Measurements from ENCODE around the gene CX3CR1.
"Not testable (repeated sequence)": the region's sequence is repeated elsewhere in the genome, so short reads cannot be mapped to it uniquely, and the experiment has no call there.

Gene CX3CR1

DNA sequence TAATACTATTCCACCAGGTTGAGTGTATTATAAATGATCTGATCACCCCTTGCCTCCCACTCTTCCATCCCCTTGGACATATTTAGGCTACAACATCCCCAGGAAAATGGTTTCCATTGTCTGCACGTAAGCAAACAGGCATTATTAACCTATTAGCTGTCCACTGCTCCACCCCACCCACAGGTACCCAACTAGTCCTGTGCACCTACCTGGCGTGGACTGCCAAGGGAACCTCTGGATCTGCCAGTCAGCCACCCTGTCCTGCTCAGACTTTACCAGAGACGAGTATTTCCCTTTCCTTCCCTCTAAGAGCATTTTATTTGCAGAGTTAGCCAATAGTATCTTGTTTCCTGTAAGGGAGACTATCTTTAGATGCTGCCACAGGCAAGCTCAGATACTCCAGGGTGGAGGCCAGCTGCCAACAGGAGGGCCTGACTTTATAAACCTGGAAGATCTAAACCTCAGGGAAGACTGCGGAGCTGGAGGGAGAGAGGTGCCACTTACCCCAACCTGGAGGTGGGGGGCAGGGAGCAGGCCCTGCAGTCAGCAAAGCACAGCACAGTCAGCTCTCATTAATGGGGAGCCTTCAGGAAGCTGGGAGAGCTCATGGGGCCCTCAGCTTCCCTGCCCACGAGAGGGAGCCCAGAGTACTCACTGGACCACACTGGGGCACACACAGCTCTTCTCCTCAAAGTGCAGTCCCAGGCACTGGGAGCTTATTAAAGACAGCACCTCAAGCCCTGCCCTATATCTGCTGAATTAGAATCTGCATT is at the start of gene CX3CR1:
TSS of gene CX3CR1 (minus strand) at position 292 of the 773 bp plus-strand sequence. CDS start 13,527 bp downstream, outside the sequence.
- Histone ChIP-seq H3K4me3 (ENCODE audit: low read depth, low read length) (no peak within 1 kb of the TSS), H3K27ac (ENCODE audit: low read depth, low read length) (no peak within 1 kb of the TSS), H3K9ac (ENCODE audit: low read length) (no peak within 1 kb of the TSS), H3K9me3 (ENCODE audit: control insufficient read depth, insufficient read depth, low read depth, low read length) (no peaks in the 10 kb centered on the region), H3K36me3 (ENCODE audit: control insufficient read depth, insufficient read depth, low read length) (no peaks in the 10 kb centered on the region), H3K27me3 (ENCODE audit: control insufficient read depth, insufficient read depth, low read length) (no peaks in the 10 kb centered on the region), H3K4me1 (ENCODE audit: control insufficient read depth, insufficient read depth, low read length) (peaks cover 3% of the 10 kb centered on the region; the same call in 1 of the 2 replicates)

- Histone ChIP-seq H3K36me3 (ENCODE audit: control insufficient read depth, insufficient read depth, low read length) (no peaks in the 10 kb centered on the region), H3K9me3 (ENCODE audit: control insufficient read depth, insufficient read depth, low read depth, low read length) (no peaks in the 10 kb centered on the region), H3K4me3 (ENCODE audit: low read depth, low read length) (no peak within 1 kb of the TSS), H3K27me3 (ENCODE audit: control insufficient read depth, insufficient read depth, low read length) (no peaks in the 10 kb centered on the region), H3K9ac (ENCODE audit: low read length) (no peak within 1 kb of the TSS), H3K4me1 (ENCODE audit: control insufficient read depth, insufficient read depth, low read length) (peaks cover 6% of the 10 kb centered on the region; the same call in 1 of the 2 replicates), H3K27ac (ENCODE audit: low read depth, low read length) (no peak within 1 kb of the TSS)
Measured at GRCh38 chr3:39329493-39329892, 49.7 kb upstream of the CX3CR1 start, which contains the start of gene CCR8. Gene CCR8, plus strand, starts transcription at chr3:39329709. Its CDS starts 2,623 bp downstream, at chr3:39332332.

GRCh38 chr3:39327746-39328349 is 48.0 kb upstream of the CX3CR1 start:
- Histone ChIP-seq H3K27me3 (ENCODE audit: control insufficient read depth, insufficient read depth, low read length) (no peaks in the 10 kb centered on the region), H3K4me3 (ENCODE audit: low read depth, low read length) (no peak overlapping the region), H3K36me3 (ENCODE audit: control insufficient read depth, insufficient read depth, low read length) (no peaks in the 10 kb centered on the region), H3K9me3 (ENCODE audit: control insufficient read depth, insufficient read depth, low read depth, low read length) (no peaks in the 10 kb centered on the region), H3K27ac (ENCODE audit: low read depth, low read length) (no peak overlapping the region), H3K9ac (ENCODE audit: low read length) (no peak overlapping the region), H3K4me1 (ENCODE audit: control insufficient read depth, insufficient read depth, low read length) (peaks cover 8% of the 10 kb centered on the region)

- H3K9me3 ChIP-seq (ENCODE audit: control insufficient read depth, insufficient read depth, low read depth, low read length): no peaks in the 10 kb centered on the region
- H3K27ac ChIP-seq (ENCODE audit: low read depth, low read length): no peak overlapping the region
- H3K36me3 ChIP-seq (ENCODE audit: control insufficient read depth, insufficient read depth, low read length): no peaks in the 10 kb centered on the region
- no peak overlapping the region for H3K9ac ChIP-seq (ENCODE audit: low read length)
- H3K27me3 ChIP-seq (ENCODE audit: control insufficient read depth, insufficient read depth, low read length): no peaks in the 10 kb centered on the region
- peaks cover 8% of the 10 kb centered on the region for H3K4me1 ChIP-seq (ENCODE audit: control insufficient read depth, insufficient read depth, low read length)
- no peak overlapping the region for H3K4me3 ChIP-seq (ENCODE audit: low read depth, low read length)
Measured at GRCh38 chr3:39327053-39327745, 47.4 kb upstream of the CX3CR1 start.

- Histone ChIP-seq H3K36me3 (ENCODE audit: control insufficient read depth, insufficient read depth, low read length) (no peaks in the 10 kb centered on the region), H3K4me1 (ENCODE audit: control insufficient read depth, insufficient read depth, low read length) (peaks cover 3% of the 10 kb centered on the region; the same call in 1 of the 2 replicates), H3K9me3 (ENCODE audit: control insufficient read depth, insufficient read depth, low read depth, low read length) (no peaks in the 10 kb centered on the region), H3K27ac (ENCODE audit: low read depth, low read length) (no peak overlapping the region), H3K9ac (ENCODE audit: low read length) (no peak overlapping the region), H3K4me3 (ENCODE audit: low read depth, low read length) (no peak overlapping the region), H3K27me3 (ENCODE audit: control insufficient read depth, insufficient read depth, low read length) (no peaks in the 10 kb centered on the region)
Measured at GRCh38 chr3:39325236-39325635, 45.4 kb upstream of the CX3CR1 start.

DNA sequence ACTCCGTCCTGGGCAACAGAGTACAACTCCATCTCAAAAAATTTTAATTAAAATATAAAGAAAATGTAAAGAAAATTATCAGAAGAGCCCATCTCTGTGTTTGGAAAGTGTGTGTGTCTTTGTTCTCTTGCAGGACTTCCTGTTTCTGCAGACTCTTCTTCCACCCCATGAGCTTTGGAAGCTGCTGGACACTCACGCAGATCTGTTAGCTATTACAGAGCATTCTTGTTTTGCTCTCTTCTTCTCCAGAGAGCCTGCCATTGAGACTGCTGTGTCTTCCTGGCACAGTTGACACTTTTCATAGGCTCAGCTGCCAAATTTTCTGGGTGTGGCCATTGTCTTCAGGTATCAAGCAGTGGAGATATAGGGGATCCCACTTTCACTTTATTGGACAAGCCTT is 43.7 kb upstream of the CX3CR1 start:
- Histone ChIP-seq H3K4me3 (ENCODE audit: low read depth, low read length) (no peak overlapping the region), H3K27me3 (ENCODE audit: control insufficient read depth, insufficient read depth, low read length) (no peaks in the 10 kb centered on the region), H3K36me3 (ENCODE audit: control insufficient read depth, insufficient read depth, low read length) (no peaks in the 10 kb centered on the region), H3K27ac (ENCODE audit: low read depth, low read length) (no peak overlapping the region), H3K9ac (ENCODE audit: low read length) (no peak overlapping the region), H3K4me1 (ENCODE audit: control insufficient read depth, insufficient read depth, low read length) (peaks cover 3% of the 10 kb centered on the region; the same call in 1 of the 2 replicates), H3K9me3 (ENCODE audit: control insufficient read depth, insufficient read depth, low read depth, low read length) (no peaks in the 10 kb centered on the region)

- no peak overlapping the region for H3K27ac ChIP-seq (ENCODE audit: low read depth, low read length)
- H3K9ac ChIP-seq (ENCODE audit: low read length): no peak overlapping the region
- H3K27me3 ChIP-seq (ENCODE audit: control insufficient read depth, insufficient read depth, low read length): no peaks in the 10 kb centered on the region
- no peaks in the 10 kb centered on the region for H3K9me3 ChIP-seq (ENCODE audit: control insufficient read depth, insufficient read depth, low read depth, low read length)
- H3K4me1 ChIP-seq (ENCODE audit: control insufficient read depth, insufficient read depth, low read length): peaks cover 3% of the 10 kb centered on the region; the same call in 1 of the 2 replicates
- no peaks in the 10 kb centered on the region for H3K36me3 ChIP-seq (ENCODE audit: control insufficient read depth, insufficient read depth, low read length)
- no peak overlapping the region for H3K4me3 ChIP-seq (ENCODE audit: low read depth, low read length)
Measured at GRCh38 chr3:39322936-39323335, 43.1 kb upstream of the CX3CR1 start.

DNA sequence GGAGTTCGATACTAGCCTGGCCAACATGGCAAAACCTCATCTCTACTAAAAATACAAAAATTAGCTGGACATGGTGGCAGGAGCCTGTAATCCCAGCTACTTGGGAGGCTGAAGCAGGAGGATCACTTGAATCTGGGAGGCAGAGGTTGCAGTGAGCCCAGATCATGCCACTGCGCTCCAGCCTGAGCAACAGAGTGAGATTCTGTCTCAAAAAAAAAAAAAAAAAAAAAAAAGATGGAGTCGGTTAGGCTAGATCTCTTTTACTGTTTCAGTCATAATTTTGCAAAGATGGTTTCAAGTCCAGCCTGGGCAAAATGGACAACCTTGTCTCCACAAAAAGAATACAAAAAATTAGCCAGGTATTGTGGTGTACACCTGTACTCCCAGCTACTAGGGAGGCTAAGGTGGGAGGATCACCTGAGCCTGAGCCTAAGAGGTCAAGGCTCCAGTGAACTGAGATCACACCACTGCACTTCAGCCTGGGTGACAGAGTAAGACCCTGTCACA is 42.4 kb upstream of the CX3CR1 start:
- not testable (repeated sequence) for H3K36me3 ChIP-seq (ENCODE audit: control insufficient read depth, insufficient read depth, low read length); H3K9me3 ChIP-seq (ENCODE audit: control insufficient read depth, insufficient read depth, low read depth, low read length); H3K27ac ChIP-seq (ENCODE audit: low read depth, low read length); H3K4me3 ChIP-seq (ENCODE audit: low read depth, low read length); H3K27me3 ChIP-seq (ENCODE audit: control insufficient read depth, insufficient read depth, low read length); H3K9ac ChIP-seq (ENCODE audit: low read length); H3K4me1 ChIP-seq (ENCODE audit: control insufficient read depth, insufficient read depth, low read length)

- not testable (repeated sequence) for H3K36me3 ChIP-seq (ENCODE audit: control insufficient read depth, insufficient read depth, low read length); H3K9me3 ChIP-seq (ENCODE audit: control insufficient read depth, insufficient read depth, low read depth, low read length); H3K27ac ChIP-seq (ENCODE audit: low read depth, low read length); H3K4me3 ChIP-seq (ENCODE audit: low read depth, low read length); H3K27me3 ChIP-seq (ENCODE audit: control insufficient read depth, insufficient read depth, low read length); H3K9ac ChIP-seq (ENCODE audit: low read length); H3K4me1 ChIP-seq (ENCODE audit: control insufficient read depth, insufficient read depth, low read length)
Measured at GRCh38 chr3:39321574-39321983, 41.7 kb upstream of the CX3CR1 start.

DNA sequence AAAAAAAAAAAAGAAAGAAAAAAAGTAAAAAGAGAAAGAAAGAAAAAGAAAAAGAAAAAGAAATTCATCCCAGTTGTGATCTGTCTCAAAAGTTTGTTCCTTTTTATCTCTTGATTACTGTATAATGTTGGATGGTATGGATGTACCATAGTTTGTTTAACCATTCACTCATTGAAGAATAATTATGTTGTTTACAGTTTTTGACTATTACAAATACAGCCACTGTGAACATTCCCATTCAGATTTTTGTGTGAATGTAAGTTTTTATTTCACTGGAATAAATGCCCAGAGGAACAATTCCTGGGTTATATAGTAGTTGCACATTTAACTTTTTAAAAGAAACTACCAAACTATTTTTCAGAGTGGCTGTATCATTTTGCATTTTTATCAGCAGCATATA is 39.4 kb upstream of the CX3CR1 start:
- Histone ChIP-seq H3K9me3 (ENCODE audit: control insufficient read depth, insufficient read depth, low read depth, low read length) (peaks cover 11% of the 10 kb centered on the region), H3K27ac (ENCODE audit: low read depth, low read length) (no peak overlapping the region), H3K4me1 (ENCODE audit: control insufficient read depth, insufficient read depth, low read length) (peaks cover 3% of the 10 kb centered on the region; the same call in 1 of the 2 replicates), H3K4me3 (ENCODE audit: low read depth, low read length) (no peak overlapping the region), H3K9ac (ENCODE audit: low read length) (no peak overlapping the region), H3K36me3 (ENCODE audit: control insufficient read depth, insufficient read depth, low read length) (no peaks in the 10 kb centered on the region), H3K27me3 (ENCODE audit: control insufficient read depth, insufficient read depth, low read length) (no peaks in the 10 kb centered on the region)

DNA sequence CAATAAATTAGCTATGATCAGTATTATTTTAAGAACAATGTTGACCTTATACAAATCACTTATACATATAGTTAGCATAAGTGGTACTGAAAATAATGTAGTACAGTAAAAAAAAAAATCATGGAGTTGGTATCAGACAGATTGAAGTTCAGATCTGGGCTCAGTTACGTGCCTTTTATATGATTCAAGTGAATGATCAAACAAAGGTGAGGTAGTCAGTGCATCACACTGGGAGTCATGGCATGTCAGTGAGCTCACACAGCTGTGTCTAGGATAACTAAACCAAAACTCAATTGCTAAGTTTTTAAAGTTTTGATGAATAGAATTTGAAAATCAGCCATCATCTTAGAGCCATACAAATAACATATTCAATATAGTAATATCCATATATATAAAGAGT is 38.5 kb upstream of the CX3CR1 start:
- Histone ChIP-seq H3K27me3 (ENCODE audit: control insufficient read depth, insufficient read depth, low read length) (no peaks in the 10 kb centered on the region), H3K27ac (ENCODE audit: low read depth, low read length) (no peak overlapping the region), H3K9me3 (ENCODE audit: control insufficient read depth, insufficient read depth, low read depth, low read length) (peaks cover 12% of the 10 kb centered on the region), H3K4me3 (ENCODE audit: low read depth, low read length) (no peak overlapping the region), H3K9ac (ENCODE audit: low read length) (no peak overlapping the region), H3K4me1 (ENCODE audit: control insufficient read depth, insufficient read depth, low read length) (peaks cover 3% of the 10 kb centered on the region; the same call in 1 of the 2 replicates), H3K36me3 (ENCODE audit: control insufficient read depth, insufficient read depth, low read length) (no peaks in the 10 kb centered on the region)
